ENCODE results near the gene BRD4. TPM values are rescaled to one million over a fixed set of nuclear protein-coding genes. Genes with fewer than 3 reads are reported as not detected.

The BRD4 gene
- total and polyA plus RNA-seq, 2 donors (not counting 3 experiments of a cell fraction or from before 2014, with no cell fraction given) = 14.9 to 125 TPM

DNA sequence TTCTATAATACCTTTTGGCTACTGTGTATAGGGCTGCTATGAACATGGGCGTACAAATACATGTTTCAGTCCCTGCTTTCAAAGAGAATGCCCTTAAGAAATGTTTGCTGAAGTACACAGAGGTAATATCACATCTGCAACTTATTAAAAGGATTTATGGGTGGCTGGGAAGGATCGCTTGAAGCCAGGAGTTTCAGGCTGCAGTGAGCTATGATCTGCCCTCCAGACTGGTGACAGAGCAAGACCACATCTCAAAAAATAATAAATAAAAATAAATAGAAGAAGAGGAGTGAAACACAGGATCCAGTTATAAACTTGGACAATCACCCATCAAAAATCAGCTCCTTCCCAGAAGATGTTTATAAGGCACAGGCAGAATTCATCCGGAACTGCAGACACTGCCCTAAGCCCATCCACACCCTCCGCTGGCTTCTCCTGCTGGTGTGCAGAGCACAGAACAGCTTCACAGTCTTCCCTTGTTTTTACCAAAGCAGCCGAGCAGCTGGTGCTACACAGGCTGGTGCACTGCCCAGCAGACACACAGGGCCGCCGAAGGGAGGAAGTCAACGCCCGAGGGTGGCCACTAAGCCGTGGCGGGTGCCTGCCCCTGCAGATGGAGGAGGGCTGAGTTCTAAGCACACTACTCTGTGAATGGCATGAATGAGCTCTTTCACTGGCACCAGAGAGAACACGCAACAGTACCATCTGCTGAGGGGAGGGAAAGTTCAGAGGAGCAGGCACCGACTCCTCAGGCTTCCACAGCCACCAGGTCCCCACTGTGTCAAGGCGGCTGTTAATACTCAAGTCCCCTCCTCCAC is 44.0 kb downstream of the BRD4 start:
- Histone ChIP-seq H3K4me2 (ENCODE audit: insufficient read depth, low read length) (no peak overlapping the region), H3K4me3 (replicated peaks in 1 of 3; ENCODE audit: insufficient read depth in 1 of 3, low read depth in 1 of 3, low read length in 3 of 3) (no peak overlapping the region), H3K9me3 (replicated peaks; ENCODE audit: control insufficient read depth, insufficient read depth, low read length) (no peaks in the 10 kb centered on the region), H4K20me1 (replicated peaks; ENCODE audit: control insufficient read depth, extremely low read depth, insufficient read depth, low read length) (peaks cover 25% of the 10 kb centered on the region), H3K79me2 (ENCODE audit: control insufficient read depth, insufficient read depth, low read length) (peaks cover 96% of the 10 kb centered on the region), H2AFZ (ENCODE audit: low read depth, low read length) (no peak overlapping the region), H3K9me1 (replicated peaks; ENCODE audit: control insufficient read depth, extremely low read depth, insufficient read depth, low read length) (no peaks in the 10 kb centered on the region), H3K4me1 (ENCODE audit: control insufficient read depth, extremely low read depth, insufficient read depth, low read length) (peaks cover 24% of the 10 kb centered on the region), H3K36me3 (ENCODE audit: control insufficient read depth in 2 of 2, extremely low read depth in 1 of 2, insufficient read depth in 2 of 2, low read length in 2 of 2) (no peaks in the 10 kb centered on the region), H3K27me3 (ENCODE audit: control insufficient read depth in 2 of 2, insufficient read depth in 2 of 2, low read length in 2 of 2) (no peaks in the 10 kb centered on the region), H3K9ac (replicated peaks; ENCODE audit: extremely low read depth, insufficient read depth, low read length) (no peak overlapping the region), H3K27ac (ENCODE audit: insufficient read depth, low read depth, low read length) (no peak overlapping the region)
- TF ChIP-seq, protein P1, sequence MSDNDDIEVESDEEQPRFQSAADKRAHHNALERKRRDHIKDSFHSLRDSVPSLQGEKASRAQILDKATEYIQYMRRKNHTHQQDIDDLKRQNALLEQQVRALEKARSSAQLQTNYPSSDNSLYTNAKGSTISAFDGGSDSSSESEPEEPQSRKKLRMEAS (IDR thresholded peaks at IDR 0.05; ENCODE audit: insufficient read depth, insufficient read length) = no peak
- TF ChIP-seq GATA2 (IDR thresholded peaks at IDR 0.05; ENCODE audit: insufficient read depth, insufficient read length, low read depth, low read length) (no peak), JUN (IDR thresholded peaks at IDR 0.05; ENCODE audit: borderline replicate concordance, insufficient read depth, insufficient read length, low read depth) (no peak), FOS (IDR thresholded peaks at IDR 0.05; ENCODE audit: borderline replicate concordance, insufficient read depth, low read length) (no peak), POLR2A (IDR thresholded peaks at IDR 0.05; ENCODE audit: low read depth, low read length) (no peak), MYC (IDR thresholded peaks at IDR 0.05; ENCODE audit: low read depth, low read length) (no peak), POLR2AphosphoS5 (IDR thresholded peaks at IDR 0.05; ENCODE audit: insufficient read depth, low read depth, low read length) (no peak), EZH2 (IDR thresholded peaks at IDR 0.05; ENCODE audit: borderline replicate concordance, low read depth, low read length, severe bottlenecking) (no peak)
- TF ChIP-seq, protein P2, sequence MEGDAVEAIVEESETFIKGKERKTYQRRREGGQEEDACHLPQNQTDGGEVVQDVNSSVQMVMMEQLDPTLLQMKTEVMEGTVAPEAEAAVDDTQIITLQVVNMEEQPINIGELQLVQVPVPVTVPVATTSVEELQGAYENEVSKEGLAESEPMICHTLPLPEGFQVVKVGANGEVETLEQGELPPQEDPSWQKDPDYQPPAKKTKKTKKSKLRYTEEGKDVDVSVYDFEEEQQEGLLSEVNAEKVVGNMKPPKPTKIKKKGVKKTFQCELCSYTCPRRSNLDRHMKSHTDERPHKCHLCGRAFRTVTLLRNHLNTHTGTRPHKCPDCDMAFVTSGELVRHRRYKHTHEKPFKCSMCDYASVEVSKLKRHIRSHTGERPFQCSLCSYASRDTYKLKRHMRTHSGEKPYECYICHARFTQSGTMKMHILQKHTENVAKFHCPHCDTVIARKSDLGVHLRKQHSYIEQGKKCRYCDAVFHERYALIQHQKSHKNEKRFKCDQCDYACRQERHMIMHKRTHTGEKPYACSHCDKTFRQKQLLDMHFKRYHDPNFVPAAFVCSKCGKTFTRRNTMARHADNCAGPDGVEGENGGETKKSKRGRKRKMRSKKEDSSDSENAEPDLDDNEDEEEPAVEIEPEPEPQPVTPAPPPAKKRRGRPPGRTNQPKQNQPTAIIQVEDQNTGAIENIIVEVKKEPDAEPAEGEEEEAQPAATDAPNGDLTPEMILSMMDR (IDR thresholded peaks at IDR 0.05; ENCODE audit: extremely low read depth in 1 of 2, insufficient read depth in 1 of 2, low read depth in 1 of 2, low read length in 2 of 2) = no peak
- dilution Hi-C loops (cut with MboI; ENCODE audit: extremely low pct_ligation_motif_present, low sequenced_read_pairs) (no loop called here), intact Hi-C loops (cut with micrococcal nuclease) (no loop called here)
- BruUV-seq (replicated peaks) = no TSS peak
- FAIRE-seq (peak; percentile 24), DNase-seq (ENCODE audit: low read depth, low spot score) (peak; percentile 40)
- POLR2A ChIA-PET = no interaction called here
- CTCF ChIA-PET = interaction anchor here (0.5 to 1.5 kb wide), 7 partner anchors 9 to 57 kb away, joined by 3 to 5 read pairs (median 4); partner anchors contain the start of gene EPHX3
